OCI-LY3 (cell line): Measurements from ENCODE around the gene EIF2B5.

Experiments used
- H2AFZ ChIP-seq: fragments of 200-600, 300-600 bp; shearing (Covaris generic); 2 replicates; pipeline ENCODE4 v1.6.0; 2014; ENCODE audit warnings: antibody characterized with exemption, low read depth, low read length
- H3K27ac ChIP-seq: fragments of 200-600, 300-600 bp; sonication (generic); 2 replicates; pipeline ENCODE4 v1.5.1; 2014; ENCODE audit warnings: mild to moderate bottlenecking, low read length, moderate library complexity, mixed read lengths
- H3K27me3 ChIP-seq: fragments of 200-600, 300-600 bp; sonication (generic); 2 replicates; pipeline ENCODE4 v1.6.1; 2014; ENCODE audit warnings: low read depth, low read length, mixed read lengths
- H3K36me3 ChIP-seq: fragments of 200-600, 300-600 bp; sonication (generic); replicated peaks from 2 replicates; pipeline ENCODE3; 2014; ENCODE audit warnings: low read depth, low read length, mixed read lengths
- H3K4me1 ChIP-seq: fragments of 300-600, 200-600 bp; sonication (generic); 2 replicates; pipeline ENCODE4 v1.6.1; 2014; ENCODE audit warnings: low read length, mixed read lengths
- H3K4me2 ChIP-seq: fragments of 200-600, 300-600 bp; sonication (generic); 2 replicates; pipeline ENCODE4 v1.6.1; 2014; ENCODE audit warnings: low read length, mixed read lengths
- H3K4me3 ChIP-seq: fragments of 300-600, 200-600 bp; sonication (generic); 2 replicates; pipeline ENCODE4 v1.5.1; 2014; ENCODE audit warnings: antibody characterized with exemption, mild to moderate bottlenecking, low read length, moderate library complexity
- H3K79me2 ChIP-seq: fragments of 300-600, 200-600 bp; shearing (Covaris generic); 2 replicates; pipeline ENCODE4 v1.6.1; 2014; ENCODE audit warnings: mild to moderate bottlenecking, low read length, mixed read lengths
- H3K9ac ChIP-seq: fragments of 300-600, 200-600 bp; shearing (Covaris generic); 2 replicates; pipeline ENCODE4 v1.6.0; 2014; ENCODE audit warnings: mild to moderate bottlenecking, low read length, moderate library complexity
- H3K9me3 ChIP-seq: fragments of 200-600, 300-600 bp; shearing (Covaris generic); 2 replicates; pipeline ENCODE4 v1.6.1; 2014; ENCODE audit warnings: low read length, mixed read lengths; ENCODE audit not compliant: insufficient read depth
- H4K20me1 ChIP-seq: fragments of 200-600, 300-600 bp; sonication (generic); 2 replicates; pipeline ENCODE4 v1.6.1; 2016; ENCODE audit warnings: low read length, mixed read lengths; ENCODE audit not compliant: insufficient read depth
- CTCF ChIP-seq: fragments of 200-600, 300-600 bp; sonication (generic); IDR thresholded peaks from 2 replicates; pipeline ENCODE4 v1.5.1; 2014; ENCODE audit warnings: antibody characterized with exemption, low read length, low read depth
- EZH2phosphoT487 ChIP-seq: fragments of 200-600 bp; shearing (Covaris generic); IDR thresholded peaks from 2 replicates; pipeline ENCODE4 v1.6.1; 2018; ENCODE audit warnings: antibody characterized with exemption, mixed run types, low read depth

The EIF2B5 gene

DNA sequence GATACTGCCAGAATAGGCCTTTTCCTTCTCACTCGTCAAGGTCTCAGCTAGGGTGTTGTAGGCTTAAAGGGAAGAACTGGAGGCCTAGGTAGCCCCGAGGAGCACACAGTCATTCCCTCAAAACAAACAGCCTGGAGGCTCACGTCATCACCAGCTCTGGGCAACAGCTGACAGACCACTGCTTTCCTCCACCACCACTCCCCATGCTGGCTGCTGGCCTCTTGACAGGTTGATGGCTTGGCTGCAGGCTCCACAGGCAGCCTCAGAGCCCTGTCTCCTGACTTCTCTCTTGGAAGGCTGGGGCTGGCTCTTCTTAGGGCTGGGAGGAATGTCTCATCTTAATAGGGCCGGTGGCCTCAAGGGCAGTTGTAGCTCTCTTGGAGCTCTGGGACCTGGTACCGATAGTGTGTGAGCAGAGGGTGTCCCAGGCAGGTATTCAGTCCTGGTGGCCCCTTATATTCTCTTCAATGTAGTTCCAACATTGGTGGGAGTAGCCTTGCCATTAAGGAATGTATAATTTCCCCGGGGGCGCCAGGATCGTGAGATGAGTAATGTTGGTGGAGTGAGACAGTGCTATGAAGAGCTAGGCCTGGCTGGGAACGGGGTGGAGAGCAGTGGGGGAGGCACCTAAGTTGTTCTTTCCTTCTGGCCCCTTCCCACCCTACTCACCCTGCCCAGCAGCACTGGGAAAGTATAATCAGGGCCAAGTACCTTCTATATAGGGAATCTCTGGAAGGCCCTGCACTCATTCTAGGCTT lies 33.4 kb downstream of the EIF2B5 start:
- Histone ChIP-seq H3K4me2 (no peak overlapping the region), H2AFZ (no peak overlapping the region), H3K4me3 (no peak overlapping the region), H3K9ac (no peak overlapping the region), H4K20me1 (no peaks in the 10 kb centered on the region), H3K4me1 (peaks cover 18% of the 10 kb centered on the region), H3K79me2 (no peaks in the 10 kb centered on the region), H3K36me3 (peaks cover 49% of the 10 kb centered on the region), H3K27me3 (no peaks in the 10 kb centered on the region), H3K9me3 (no peaks in the 10 kb centered on the region), H3K27ac (no peak overlapping the region)
- no peak for TF ChIP-seq CTCF
- no peak for TF ChIP-seq EZH2phosphoT487

GRCh38 chr3:184169896-184170875 lies 35.0 kb downstream of the EIF2B5 start:
- TF ChIP-seq EZH2phosphoT487: no peak
- H2AFZ ChIP-seq: no peak overlapping the region
- peak overlapping the region; percentile 68; the same call in 1 of the 2 replicates for H3K27ac ChIP-seq
- H3K79me2 ChIP-seq: peaks cover 4% of the 10 kb centered on the region
- peak overlapping the region; percentile 52; the same call in 1 of the 2 replicates for H3K4me2 ChIP-seq
- no peak overlapping the region for H3K4me3 ChIP-seq
- peaks cover 37% of the 10 kb centered on the region for H3K36me3 ChIP-seq
- no peaks in the 10 kb centered on the region for H4K20me1 ChIP-seq
- H3K4me1 ChIP-seq: peaks cover 22% of the 10 kb centered on the region
- H3K27me3 ChIP-seq: no peaks in the 10 kb centered on the region
- H3K9me3 ChIP-seq: no peaks in the 10 kb centered on the region
- H3K9ac ChIP-seq: no peak overlapping the region

GRCh38 chr3:184171562-184171961 lies 36.4 kb downstream of the EIF2B5 start:
- Histone ChIP-seq H2AFZ (no peak overlapping the region), H3K4me1 (peaks cover 31% of the 10 kb centered on the region), H3K27me3 (no peaks in the 10 kb centered on the region), H3K4me2 (peak overlapping the region; percentile 52), H3K9me3 (no peaks in the 10 kb centered on the region), H3K27ac (peak overlapping the region; percentile 68), H3K4me3 (peak overlapping the region; percentile 29; the same call in 1 of the 2 replicates), H3K36me3 (peaks cover 24% of the 10 kb centered on the region), H3K9ac (peak overlapping the region; percentile 43; the same call in 1 of the 2 replicates), H4K20me1 (no peaks in the 10 kb centered on the region), H3K79me2 (peaks cover 17% of the 10 kb centered on the region)
- TF ChIP-seq CTCF: no peak
- no peak for TF ChIP-seq EZH2phosphoT487

- Histone ChIP-seq H3K9ac (no peak overlapping the region), H3K79me2 (peaks cover 25% of the 10 kb centered on the region), H3K4me3 (no peak overlapping the region), H3K4me2 (no peak overlapping the region), H3K36me3 (peaks cover 32% of the 10 kb centered on the region), H3K27me3 (no peaks in the 10 kb centered on the region), H2AFZ (no peak overlapping the region), H3K27ac (no peak overlapping the region), H3K9me3 (no peaks in the 10 kb centered on the region), H4K20me1 (no peaks in the 10 kb centered on the region), H3K4me1 (peaks cover 41% of the 10 kb centered on the region)
- no peak for TF ChIP-seq CTCF
- TF ChIP-seq EZH2phosphoT487: no peak
Measured at GRCh38 chr3:184172681-184173373, 37.7 kb downstream of the EIF2B5 start.
